Peyer's patch (tissue), 4 donors: ENCODE measurements around the gene RCOR2.

Source experiments
- CTCF ChIP-seq, 6 experiments: fragments of 450-650 bp in 4 of 6; fragments of 200-600 bp in 2 of 6; sonication (generic) in 1 of 6; IDR thresholded peaks; one replicate each; pipeline ENCODE4 v1.5.1; 2017 to 2019; ENCODE audit warnings: antibody characterized with exemption in 6 of 6, mild to moderate bottlenecking in 3 of 6, moderate library complexity in 1 of 6
- POLR2A ChIP-seq, 2 donors: fragments of 450-650 bp; IDR thresholded peaks; one replicate each; pipeline ENCODE4 v1.5.1; 2017; ENCODE audit warnings: antibody characterized with exemption in 2 of 2, mild to moderate bottlenecking in 2 of 2, moderate library complexity in 2 of 2

- no peak for TF ChIP-seq CTCF (IDR thresholded peaks at IDR 0.05)
- TF ChIP-seq POLR2A (IDR thresholded peaks at IDR 0.05) = no peak
These were observed 46.4 kb downstream of the RCOR2 start for GRCh38 chr11:63870351-63871140.
